Left lung (tissue), 10 donors: Measurements from ENCODE around the gene PHF12. TPM values are rescaled to one million over a fixed set of nuclear protein-coding genes. Genes with fewer than 3 reads are reported as not detected.
A peak's percentile ranks its signal among the peaks of the same experiment; 100 is the strongest.

Experiments used
- ATAC-seq: fragments of 200-7000 bp; cut with Tn5 transposase; one replicate; pipeline ENCODE4 v1.9.1; 2020; ENCODE audit warnings: moderate library complexity
- DNase-seq, 4 donors: peaks; one replicate each; pipeline ENCODE4 v3.0.0-alpha.2; 2013 to 2020
- H3K27ac ChIP-seq, 2 donors: fragments of 200-600 bp; sonication (generic) in 1 of 2; one replicate each; pipeline versions ENCODE4 v1.5.0 to v1.8.0; 2020 to 2021
- H3K27me3 ChIP-seq, 2 donors: fragments of 200-600 bp; sonication (generic) in 1 of 2; one replicate each; pipeline versions ENCODE4 v1.5.0 to v1.8.0; 2020 to 2021
- H3K36me3 ChIP-seq, 2 donors: fragments of 200-600 bp; sonication (generic) in 1 of 2; one replicate each; pipeline versions ENCODE4 v1.5.0 to v1.8.0; 2020 to 2021
- H3K4me1 ChIP-seq, 2 donors: fragments of 200-600 bp; one replicate each; pipeline ENCODE4 v1.8.0; 2021
- H3K4me3 ChIP-seq, 2 donors: fragments of 200-600 bp; sonication (generic) in 1 of 2; one replicate each; pipeline versions ENCODE4 v1.5.0 to v1.8.0; 2020 to 2021; ENCODE audit warnings: mild to moderate bottlenecking in 1 of 2
- H3K9me3 ChIP-seq, 2 donors: fragments of 200-600 bp; sonication (generic) in 1 of 2; one replicate each; pipeline versions ENCODE4 v1.5.0 to v1.8.0; 2020 to 2021
- intact Hi-C, 2 donors: fragments of 100-400 bp; cut with DNase I; formaldehyde crosslinking; loops; one replicate each; pipeline versions ENCODE4 v1.11.2 to v1.14.2; 2022
- polyA plus RNA-seq, 6 donors: library from polyadenylated mRNA; unstranded; fragments of 120-200 nt; gene quantifications; one replicate each; pipeline ENCODE4 v1.2.1, GENCODE V29; 2013; ENCODE audit not compliant: insufficient read length in 6 of 6
- total RNA-seq, 2 donors: library from RNA; stranded (reverse); fragmentation: NEBNext Ultra II Directional; extraction: Animal tissue kit (Norgen Biotek cat#: 25700); gene quantifications; one replicate each; pipeline ENCODE4 v1.2.1, GENCODE V29; 2021
- TF ChIP-seq, protein P1 (sequence below), 2 donors: fragments of 200-600 bp; sonication (generic) in 1 of 2; IDR thresholded peaks; one replicate each; pipeline versions ENCODE4 v1.5.0 to v1.8.0; 2021; ENCODE audit warnings: antibody characterized with exemption in 2 of 2
- donor health status: DM: no; HTN: yes; CAD: no.
- donor health status: DM: no; HTN: no; CAD: no.

The PHF12 gene
- total and polyA plus RNA-seq, 8 donors, result 32.1 to 68.7 (median 56.0) TPM

DNA sequence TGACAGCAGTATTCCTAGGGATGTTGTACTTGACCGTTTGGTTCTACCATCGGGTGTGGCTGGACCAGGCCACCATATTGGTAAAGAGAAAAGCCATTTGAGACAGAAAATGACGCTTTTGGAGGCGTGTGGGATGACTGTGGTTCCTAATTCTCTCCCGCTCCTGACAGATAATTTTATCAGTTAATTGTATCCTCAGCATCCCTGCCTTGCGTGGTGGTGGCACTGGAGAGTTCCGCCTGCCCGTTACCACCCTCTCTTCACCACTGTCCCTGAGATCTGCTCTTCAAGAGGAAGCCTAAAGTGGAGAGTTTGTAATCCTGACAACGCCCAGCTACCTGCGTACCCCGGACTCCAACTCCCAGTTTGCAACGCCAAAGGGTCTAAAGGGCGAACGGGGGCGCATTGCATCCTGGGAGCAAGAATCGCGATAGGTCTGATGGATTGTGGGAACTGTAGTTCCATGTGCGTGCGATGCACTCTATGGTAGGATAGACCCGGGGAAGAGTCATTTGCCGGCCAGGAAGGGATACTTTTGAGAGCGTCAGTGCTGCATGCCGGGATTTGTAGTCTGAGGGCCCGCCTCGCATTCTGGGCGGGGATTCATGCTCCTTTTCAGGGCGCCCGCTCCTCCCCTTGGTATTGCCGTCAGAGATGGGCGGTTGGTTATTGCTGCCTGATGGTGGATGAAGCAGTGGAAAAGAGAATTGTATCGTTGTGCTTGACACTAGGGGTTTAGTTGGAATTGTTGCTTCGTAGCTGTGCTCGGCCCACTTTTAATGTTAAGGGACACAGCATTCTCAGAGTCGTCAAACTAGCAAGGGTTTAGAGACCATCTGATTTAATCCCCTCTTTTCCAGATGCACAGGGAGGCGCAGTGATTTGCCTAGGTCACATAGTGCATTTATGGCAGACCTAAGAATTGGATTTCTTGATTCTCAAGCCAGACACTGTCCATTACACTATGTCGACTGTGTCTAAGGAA, 965 bp upstream of the PHF12 start:
- Histone ChIP-seq H3K9me3 (no peaks in the 10 kb centered on the region), H3K36me3 (no peaks in the 10 kb centered on the region), H3K4me3 (peak overlapping the region; percentile 43 to 98), H3K4me1 (peaks cover 13 to 27% of the 10 kb centered on the region in 2 donors), H3K27me3 (no peaks in the 10 kb centered on the region), H3K27ac (peak overlapping the region; percentile 97 to 99)
- TF ChIP-seq, protein P1, sequence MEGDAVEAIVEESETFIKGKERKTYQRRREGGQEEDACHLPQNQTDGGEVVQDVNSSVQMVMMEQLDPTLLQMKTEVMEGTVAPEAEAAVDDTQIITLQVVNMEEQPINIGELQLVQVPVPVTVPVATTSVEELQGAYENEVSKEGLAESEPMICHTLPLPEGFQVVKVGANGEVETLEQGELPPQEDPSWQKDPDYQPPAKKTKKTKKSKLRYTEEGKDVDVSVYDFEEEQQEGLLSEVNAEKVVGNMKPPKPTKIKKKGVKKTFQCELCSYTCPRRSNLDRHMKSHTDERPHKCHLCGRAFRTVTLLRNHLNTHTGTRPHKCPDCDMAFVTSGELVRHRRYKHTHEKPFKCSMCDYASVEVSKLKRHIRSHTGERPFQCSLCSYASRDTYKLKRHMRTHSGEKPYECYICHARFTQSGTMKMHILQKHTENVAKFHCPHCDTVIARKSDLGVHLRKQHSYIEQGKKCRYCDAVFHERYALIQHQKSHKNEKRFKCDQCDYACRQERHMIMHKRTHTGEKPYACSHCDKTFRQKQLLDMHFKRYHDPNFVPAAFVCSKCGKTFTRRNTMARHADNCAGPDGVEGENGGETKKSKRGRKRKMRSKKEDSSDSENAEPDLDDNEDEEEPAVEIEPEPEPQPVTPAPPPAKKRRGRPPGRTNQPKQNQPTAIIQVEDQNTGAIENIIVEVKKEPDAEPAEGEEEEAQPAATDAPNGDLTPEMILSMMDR (IDR thresholded peaks at IDR 0.05), result peak in 1 of 2 donors; percentile 19
- intact Hi-C loops, result no loop called here
- ATAC-seq, result peak; percentile 80
- peak; percentile 94 to 99 (median 98) for DNase-seq

DNA sequence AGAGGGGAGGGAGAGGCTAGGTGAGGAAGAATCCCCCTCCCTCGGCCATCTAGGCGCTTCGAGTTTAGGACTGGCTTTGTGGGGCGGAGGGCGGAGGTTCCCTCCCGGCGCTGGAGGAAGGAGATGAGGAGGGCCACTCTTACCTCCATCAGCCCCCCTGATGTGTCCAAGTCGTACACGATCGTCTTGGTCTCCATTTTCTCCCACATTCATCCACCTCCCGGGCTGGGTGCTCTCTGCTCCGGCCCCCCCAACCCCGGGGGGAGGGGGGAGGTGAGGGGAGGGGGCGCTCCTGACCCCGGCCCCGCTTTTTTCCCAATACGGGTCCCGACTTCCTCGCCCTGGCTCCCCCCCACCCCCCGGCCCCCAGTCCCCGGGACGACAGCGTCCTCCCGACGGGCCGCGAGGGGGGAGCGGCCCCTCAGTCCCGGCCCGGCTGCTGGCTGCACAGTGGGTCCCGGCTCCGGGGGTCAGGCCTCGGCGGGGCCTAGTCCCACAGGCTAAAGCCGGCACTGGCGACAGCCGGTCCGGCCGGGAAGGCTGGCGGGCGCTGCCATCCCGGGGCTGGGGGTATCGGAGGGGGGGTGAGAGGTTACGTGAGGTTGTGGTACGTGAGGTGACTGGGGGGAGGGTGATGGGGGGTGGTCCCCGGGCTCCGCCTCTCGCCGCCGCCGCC, 428 bp downstream of the PHF12 start:
- TF ChIP-seq, protein P1 (IDR thresholded peaks at IDR 0.05), result no peak
- no peak for DNase-seq
- Histone ChIP-seq H3K36me3 (no peaks in the 10 kb centered on the region), H3K9me3 (no peaks in the 10 kb centered on the region), H3K4me3 (peak overlapping the region; percentile 90 to 98), H3K27me3 (no peaks in the 10 kb centered on the region), H3K4me1 (peaks cover 24 to 41% of the 10 kb centered on the region in 2 donors), H3K27ac (peak overlapping the region; percentile 91 to 99)
- no peak for ATAC-seq
- intact Hi-C loops, result no loop called here

DNA sequence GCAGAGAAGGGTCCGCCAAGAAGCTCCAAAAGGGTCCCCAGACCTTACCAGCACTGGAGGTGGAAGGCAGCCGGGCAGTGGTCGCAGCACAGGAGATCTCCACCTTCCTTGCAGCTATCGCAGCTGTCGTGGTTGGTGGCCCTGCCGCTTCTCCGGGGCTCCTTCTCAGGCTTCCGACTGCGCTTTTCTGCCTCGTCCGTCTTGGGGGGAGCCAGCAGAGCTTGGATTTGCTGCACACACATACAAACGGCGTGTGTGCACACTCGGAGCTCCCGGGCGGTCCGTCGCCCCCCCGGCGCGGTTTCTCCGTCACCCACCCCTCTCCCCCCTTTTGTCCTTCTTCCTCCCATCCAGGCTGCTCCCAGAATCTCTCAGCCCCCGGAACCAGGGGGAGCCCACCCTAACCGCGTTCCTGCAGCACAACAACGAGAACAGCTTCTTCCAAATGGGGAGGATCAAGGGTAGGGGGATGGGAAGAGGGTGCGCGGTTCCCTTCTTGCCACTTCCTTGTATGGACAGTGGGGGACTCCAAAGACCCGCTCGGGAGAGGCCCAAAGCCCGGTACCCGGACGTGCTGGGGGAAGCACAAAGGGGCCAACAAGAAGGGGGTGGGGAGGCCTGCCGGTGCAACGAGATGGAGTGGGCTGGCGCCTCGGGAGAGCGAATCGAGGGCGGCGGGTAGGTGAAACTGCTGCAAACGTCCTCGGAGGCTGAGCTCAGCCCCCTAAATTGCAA, 1.1 kb downstream of the PHF12 start:
- Histone ChIP-seq H3K9me3 (no peaks in the 10 kb centered on the region), H3K4me1 (peaks cover 31 to 48% of the 10 kb centered on the region in 2 donors), H3K27me3 (no peaks in the 10 kb centered on the region), H3K36me3 (no peaks in the 10 kb centered on the region), H3K4me3 (peak overlapping the region; percentile 90 to 98), H3K27ac (peak overlapping the region; percentile 91 to 99)
- intact Hi-C loops, result no loop called here
- ATAC-seq (no peak), DNase-seq (peak in 3 of 4 donors; percentile 57 to 88 (median 72))
- TF ChIP-seq, protein P1 (IDR thresholded peaks at IDR 0.05), result no peak

DNA sequence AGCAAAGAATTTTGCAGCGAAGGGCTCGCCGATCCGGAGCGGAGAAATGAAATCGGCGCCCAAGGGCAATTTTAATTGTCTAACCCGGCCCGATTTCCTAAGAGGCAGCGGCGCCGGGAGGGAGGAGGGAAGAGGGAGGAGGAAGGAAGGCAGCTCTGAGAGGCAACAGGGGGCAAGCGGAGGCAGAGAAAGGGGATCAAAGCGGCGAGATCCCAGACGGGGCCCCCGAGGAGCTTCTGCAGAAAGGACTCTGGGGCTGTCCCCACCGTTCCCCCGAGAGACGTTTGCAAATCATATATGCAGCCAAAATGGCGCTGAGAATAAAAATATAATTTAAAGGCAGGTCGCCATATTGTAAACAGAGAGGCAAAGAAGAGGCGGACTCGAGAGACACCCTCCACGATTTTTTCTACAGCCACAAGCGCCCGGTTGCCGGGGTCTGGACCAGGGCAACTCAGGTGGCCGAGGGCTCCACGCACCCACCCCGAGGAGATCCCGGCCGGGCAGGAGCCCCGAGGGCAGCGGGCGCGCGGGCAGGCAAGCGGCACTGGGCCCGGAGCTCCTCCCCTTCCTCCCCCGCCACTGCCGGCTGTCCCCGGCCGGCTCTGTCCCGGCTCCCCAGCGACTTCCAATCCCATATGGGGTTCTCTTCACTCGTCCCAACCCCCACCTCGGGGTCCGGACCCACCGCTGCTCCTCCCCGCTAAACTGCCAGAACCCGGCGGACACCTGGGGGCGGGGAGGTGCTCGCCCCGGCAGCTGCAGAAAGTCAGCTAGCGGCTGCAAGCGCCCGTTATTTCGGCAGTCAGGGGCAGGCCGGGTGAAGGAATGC, 1.9 kb downstream of the PHF12 start:
- intact Hi-C loops, result no loop called here
- DNase-seq, result peak; percentile 65 to 93 (median 73)
- peak overlapping the region; percentile 91 to 99 for H3K27ac ChIP-seq
- ATAC-seq, result peak; percentile 12
- no peaks in the 10 kb centered on the region for H3K36me3 ChIP-seq
- H3K9me3 ChIP-seq, result no peaks in the 10 kb centered on the region
- no peaks in the 10 kb centered on the region for H3K27me3 ChIP-seq
- TF ChIP-seq, protein P1 (IDR thresholded peaks at IDR 0.05), result no peak
- H3K4me3 ChIP-seq, result peak overlapping the region; percentile 90 to 98
- H3K4me1 ChIP-seq, result peaks cover 36 to 56% of the 10 kb centered on the region in 2 donors
